ENCODE data around the gene ATG101.

DNA sequence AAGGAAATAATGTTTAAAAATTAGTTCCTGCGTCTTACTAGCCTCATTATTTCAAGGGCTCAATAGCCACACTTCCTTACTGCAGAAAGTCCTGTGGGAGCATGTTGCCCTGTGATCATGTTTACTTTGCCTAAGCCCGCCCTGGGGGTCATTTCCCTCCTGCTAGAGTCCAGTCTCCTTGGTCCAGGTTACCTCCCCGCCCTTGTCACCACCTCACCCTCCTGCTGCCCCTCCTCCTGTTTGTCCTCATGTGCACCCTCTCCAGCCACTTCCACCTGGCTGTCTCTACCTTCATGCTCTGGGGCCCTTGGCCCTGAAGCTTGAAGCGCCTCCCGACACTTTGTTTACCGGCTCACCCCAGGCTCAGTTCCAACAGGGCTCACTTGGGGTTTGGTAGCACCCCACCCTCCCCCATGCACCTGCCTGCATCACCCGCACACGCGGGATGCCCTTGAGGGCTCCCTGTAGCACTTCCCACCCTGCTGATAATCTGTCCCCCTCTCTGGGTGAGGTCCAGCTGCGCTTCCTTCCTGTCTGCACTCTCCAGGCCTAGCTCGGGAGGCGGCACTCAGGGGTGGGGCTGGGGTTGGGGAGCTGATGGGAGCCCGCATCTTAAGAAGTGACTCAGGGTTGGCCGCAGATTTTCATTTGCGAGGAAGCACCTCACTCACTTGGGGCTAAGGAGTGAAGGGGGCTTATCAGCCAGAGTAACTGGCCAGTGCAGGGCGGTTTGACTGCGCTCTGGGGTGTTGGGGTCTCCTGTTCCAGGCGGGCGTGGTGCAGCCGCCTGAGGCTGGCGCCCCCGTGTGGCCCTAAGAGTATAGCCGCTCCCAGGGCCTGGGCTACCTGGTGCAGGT is 49.8 kb downstream of the ATG101 start:
- TF ChIP-seq POLR2AphosphoS5 (IDR thresholded peaks at IDR 0.05) (no peak), CTCF (IDR thresholded peaks at IDR 0.05) (peak in 2 of 3 experiments; percentile 22 to 41)

Data from esophagus muscularis mucosa (tissue), 3 donors.